Measurements from ENCODE around the gene KCNMB1.

The KCNMB1 gene

DNA sequence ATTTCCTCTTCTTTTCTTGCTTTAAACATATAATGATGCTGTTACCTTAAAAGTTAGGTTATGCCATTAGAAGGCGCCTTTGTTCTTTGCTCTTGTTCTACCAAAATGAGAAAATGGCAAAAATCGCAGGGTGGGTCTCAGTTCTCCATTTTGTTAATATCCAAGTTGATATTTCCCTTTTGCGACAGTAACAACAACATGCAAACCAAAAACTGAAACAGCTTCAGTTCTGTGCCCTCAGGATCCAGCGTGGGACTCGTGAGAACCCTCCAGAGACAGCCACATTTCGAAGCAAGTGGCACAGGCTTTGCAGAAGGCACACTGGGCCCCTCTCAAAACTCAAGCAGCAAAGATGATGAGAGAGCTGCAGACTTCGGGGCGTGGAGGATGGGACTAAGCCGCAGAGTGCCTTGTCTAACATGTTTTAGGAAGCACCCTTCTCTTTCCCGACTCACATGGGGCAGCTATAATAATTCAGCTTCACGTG, 58.6 kb downstream of the KCNMB1 start:
- Mint-ChIP-seq H3K36me3 (no peaks in the 10 kb centered on the region), H3K4me3 (peak overlapping the region; percentile 70), H3K27me3 (no peaks in the 10 kb centered on the region), H3K4me1 (peaks cover 12% of the 10 kb centered on the region), H3K27ac (no peak overlapping the region), H3K9me3 (no peaks in the 10 kb centered on the region)
- ATAC-seq: no peak

DNA sequence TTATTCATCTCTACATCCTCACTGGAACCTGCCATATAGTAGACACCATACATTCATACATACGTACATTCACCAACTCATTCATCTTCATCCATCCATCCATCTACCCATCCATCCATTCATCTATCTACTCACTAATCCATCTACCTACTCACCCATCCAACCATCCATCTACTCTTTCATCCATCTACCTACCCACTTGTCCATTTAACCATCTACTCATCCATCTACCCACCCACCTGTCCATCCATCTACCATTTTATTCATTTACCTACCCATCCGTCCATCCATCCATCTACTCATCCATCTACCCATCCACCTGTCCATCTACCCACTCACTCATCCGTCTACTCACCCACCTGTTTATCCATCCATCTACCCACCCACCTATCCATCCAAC, 59.6 kb downstream of the KCNMB1 start:
- Mint-ChIP-seq H3K9me3 (no peaks in the 10 kb centered on the region), H3K27ac (no peak overlapping the region), H3K27me3 (no peaks in the 10 kb centered on the region), H3K4me1 (peaks cover 10% of the 10 kb centered on the region), H3K36me3 (no peaks in the 10 kb centered on the region), H3K4me3 (no peak overlapping the region)
- no peak for ATAC-seq

DNA sequence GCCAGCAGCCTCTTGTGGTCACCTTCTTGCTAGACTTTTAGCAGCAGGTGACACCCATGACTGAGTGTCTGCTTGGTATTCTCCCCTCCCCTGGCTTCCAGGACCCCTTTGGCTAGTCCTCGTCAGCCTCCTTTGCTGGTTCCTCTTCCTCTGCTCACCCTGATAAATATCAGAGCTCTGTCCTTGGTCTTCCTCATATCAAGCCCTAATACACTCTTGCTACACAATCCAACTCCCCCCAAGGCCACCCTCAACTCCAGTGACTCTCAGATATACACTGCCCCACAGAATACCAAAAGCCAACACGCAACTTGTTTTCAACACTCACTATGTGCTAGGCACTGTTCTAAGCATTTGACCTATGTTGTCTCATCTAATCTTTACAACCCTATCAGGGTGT, 61.3 kb downstream of the KCNMB1 start:
- no peaks in the 10 kb centered on the region for H3K27me3 Mint-ChIP-seq
- no peak overlapping the region for H3K27ac Mint-ChIP-seq
- no peaks in the 10 kb centered on the region for H3K9me3 Mint-ChIP-seq
- ATAC-seq: no peak
- no peaks in the 10 kb centered on the region for H3K36me3 Mint-ChIP-seq
- peaks cover 5% of the 10 kb centered on the region for H3K4me1 Mint-ChIP-seq
- H3K4me3 Mint-ChIP-seq: no peak overlapping the region

DNA sequence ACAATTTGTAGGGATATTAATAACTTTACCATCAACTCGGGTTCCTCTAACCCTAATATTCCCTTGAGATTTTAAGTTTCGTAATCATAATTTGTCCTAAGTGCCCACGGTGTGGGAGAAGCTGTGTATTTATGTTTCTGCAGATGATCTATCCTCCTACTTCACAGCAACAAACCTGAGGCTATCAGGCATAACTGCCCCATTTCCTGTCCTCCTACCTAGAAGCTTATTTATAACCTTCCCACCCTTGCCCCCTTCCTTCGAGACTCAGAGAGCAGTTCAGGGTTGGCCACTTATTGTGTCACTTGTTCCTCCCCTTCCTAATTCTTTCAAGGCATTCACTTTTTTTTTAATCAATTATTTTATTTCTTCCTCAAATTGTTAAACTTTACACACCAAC, 62.0 kb downstream of the KCNMB1 start:
- Mint-ChIP-seq H3K4me3 (no peak overlapping the region), H3K9me3 (no peaks in the 10 kb centered on the region), H3K36me3 (no peaks in the 10 kb centered on the region), H3K27ac (no peak overlapping the region), H3K27me3 (no peaks in the 10 kb centered on the region), H3K4me1 (peaks cover 5% of the 10 kb centered on the region)
- ATAC-seq: peak; percentile 63
